HG03108 (cell line): ENCODE results near the gene PTPRM.

Experiments
- ATAC-seq: cut with Tn5 transposase; IDR thresholded peaks from one replicate; pipeline ENCODE4 v1.9.1; 2021; ENCODE audit warnings: moderate library complexity; ENCODE audit not compliant: unreplicated experiment

Gene PTPRM

DNA sequence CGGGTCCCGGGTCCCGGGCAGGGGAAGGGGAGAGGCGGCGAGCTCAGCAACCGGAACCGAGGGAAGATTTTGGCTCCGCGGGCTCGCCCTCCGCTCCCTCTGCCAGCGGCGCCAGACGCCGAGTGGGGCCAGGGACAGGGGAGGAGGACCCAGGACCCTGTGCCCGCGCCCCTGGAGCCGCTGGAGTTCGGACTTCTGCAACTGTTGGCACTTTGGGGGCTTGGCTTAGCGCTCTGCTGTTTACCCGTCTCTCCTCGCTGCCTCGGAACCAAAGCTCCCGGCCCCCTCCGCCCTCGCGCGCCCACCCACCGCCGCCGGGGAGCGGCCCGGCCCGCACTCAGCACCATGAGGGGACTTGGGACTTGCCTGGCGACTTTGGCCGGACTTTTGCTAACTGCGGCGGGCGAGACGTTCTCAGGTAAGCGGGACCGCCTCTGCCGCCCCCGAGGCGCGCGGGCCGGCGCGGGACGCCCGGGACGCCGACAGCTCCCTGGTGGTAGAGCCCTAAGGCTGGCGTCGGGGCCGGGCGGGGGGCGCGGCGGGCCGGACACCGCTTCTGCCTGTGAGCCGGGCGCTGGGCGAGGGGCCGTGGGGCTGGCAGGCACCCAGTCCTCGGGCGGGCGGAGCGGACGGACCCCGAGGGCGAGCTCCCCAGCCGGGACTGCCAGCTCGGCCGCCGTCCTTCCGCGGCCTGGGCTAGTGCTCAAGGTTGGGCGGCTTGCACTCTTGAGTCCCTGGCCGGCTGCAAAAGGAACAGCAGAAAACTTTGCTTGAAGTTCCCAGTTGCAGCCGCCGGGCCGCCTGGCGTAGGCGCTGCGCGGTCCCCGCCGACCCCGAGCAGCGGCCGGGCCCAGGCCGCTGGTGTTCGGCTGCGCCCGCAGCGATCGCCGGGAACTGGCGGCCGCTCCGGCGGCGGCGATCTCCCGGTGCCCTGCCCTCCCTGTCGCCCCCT lies 634 bp downstream of the PTPRM start:
- ATAC-seq: no peak

GRCh38 chr18:7568426-7568825 lies 1.3 kb downstream of the PTPRM start:
- no peak for ATAC-seq

DNA sequence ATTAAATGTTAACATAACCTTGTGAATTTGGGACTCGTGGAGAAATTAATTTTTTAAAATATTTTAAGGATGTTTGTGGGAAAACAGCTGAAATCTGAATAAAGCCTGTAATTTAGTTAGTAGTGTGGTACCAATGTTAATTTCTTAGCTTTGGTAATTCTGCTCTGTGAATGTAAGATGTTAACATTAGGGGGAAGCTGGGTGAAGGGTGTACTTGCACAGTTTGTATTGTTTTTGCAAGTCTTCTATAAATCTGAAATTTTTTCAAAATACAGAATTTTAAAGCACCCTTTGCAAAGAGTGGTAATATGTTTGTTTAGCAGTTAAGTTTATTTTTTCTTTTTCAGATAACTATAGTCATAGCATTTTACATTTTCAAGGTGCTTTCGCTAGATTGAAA lies 4.5 kb downstream of the PTPRM start:
- no peak for ATAC-seq

DNA sequence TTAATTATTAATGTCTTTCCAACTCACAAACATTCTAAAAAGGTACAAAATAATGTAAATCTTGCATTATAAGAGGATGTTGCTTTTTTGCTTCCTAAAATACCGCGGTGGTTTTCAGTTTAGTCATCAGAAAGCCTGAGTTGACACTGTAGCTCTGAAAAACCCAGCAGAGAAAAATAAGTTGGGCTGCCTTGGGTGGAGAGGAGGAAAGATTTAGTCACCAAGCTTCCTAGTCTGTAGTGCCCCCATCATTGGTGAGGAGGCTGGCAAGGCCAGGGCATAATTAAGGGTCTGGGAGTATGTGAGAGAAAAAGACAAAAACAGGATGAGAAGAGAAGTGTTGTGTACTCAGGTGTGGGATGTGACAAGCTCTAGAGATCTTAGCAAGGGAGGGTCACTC lies 5.7 kb downstream of the PTPRM start:
- no peak for ATAC-seq

DNA sequence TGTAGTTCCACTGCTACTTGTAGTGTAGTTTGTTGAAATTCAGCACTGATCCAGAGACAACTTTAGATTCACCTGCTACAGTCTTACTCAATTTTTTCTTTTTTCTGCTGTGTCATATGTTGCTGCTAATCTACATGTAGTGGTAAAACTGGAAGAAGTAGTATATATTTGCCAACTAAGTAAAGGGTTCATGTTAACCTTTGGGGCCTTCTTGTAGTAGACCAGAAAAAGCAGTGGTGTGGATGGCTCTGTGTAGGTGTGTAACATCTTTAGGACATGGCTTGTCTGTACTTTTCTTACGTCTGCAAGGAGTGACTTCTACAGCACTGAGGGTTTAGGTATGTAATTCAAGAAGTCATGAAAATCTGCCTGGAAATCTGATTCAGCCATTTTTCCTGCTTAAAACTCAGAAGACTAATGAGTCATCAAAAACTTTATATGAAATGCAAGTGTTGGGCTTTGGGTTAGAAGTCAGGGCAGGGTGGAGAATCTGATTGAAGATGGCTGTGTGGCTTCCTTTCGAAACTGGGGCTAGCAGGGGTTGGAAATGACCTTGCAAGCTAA lies 8.4 kb downstream of the PTPRM start:
- ATAC-seq: no peak

DNA sequence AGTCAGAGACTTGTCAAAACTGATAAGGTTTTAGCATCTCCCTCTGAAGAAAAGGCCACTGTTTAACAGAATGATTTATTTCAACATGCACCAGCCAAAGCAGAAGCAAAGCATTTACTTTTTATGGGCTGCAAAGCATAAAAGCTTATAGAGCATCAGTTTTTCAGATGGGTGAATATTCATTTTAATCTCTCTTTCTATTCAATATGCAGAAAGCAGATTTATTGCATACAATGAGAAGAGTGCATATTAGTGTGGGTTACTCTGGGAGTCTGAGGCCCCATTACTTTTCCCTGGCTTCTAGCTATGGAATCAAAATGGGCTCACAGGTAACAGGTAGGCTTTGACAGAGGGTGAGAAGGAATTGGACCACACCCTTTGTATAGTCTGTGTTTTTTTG lies 9.0 kb downstream of the PTPRM start:
- no peak for ATAC-seq

DNA sequence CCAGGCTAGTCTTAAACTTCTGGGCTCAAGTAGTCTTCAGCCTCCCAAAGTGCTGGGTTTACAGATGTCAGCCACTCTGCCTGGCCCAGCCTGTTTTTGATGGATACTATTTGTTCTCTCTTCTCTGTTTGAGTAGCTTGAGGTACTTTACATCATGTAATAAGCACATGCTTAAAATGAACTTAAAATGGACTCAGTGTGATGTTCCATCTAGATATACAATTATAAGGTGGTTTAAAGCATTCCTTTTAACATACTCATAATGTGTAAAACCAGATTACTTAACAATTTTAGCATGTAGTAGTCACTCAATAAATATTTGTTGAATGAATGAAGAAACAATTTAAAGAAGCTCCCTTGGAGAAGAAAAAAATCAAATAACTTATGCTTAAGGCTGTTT lies 9.6 kb downstream of the PTPRM start:
- no peak for ATAC-seq

- no peak for ATAC-seq
These were observed 10.6 kb downstream of the PTPRM start for GRCh38 chr18:7577706-7578105.

DNA sequence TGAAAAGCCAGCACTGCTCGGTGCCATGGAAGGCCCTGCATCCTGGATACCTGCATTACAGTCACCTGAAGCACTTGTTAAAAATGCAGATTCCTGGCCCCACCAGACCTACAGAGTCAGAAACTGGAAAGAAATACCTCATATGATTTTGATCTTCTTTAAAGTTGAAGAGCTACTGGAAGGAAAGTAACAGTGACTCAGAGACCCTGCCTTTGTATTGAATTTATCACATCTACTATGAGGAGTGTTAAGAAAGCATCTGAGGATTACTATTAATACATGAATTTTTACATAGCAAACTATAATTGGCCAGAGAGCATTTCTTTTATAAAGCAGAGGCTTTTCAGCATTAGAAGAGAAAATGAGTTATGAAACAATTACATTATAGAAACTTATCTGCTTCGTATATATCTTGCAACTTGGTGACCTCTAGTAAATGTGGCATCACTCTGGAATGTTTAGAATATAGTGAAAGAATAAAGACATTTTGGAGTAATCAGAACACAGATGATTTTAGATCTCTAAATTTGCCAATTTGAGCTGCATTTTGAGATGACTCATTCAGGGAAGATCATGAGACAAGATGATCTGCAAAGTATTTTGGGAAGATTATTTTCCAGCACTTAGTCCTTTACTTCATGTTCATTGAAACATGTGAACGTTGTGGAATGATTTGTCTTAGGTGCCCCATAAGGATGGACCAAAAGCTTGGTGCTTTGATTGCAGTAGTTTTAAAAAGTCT lies 12.2 kb downstream of the PTPRM start:
- no peak for ATAC-seq

GRCh38 chr18:7579918-7580542 lies 12.9 kb downstream of the PTPRM start:
- ATAC-seq: no peak

GRCh38 chr18:7584646-7585275 lies 17.6 kb downstream of the PTPRM start:
- no peak for ATAC-seq

DNA sequence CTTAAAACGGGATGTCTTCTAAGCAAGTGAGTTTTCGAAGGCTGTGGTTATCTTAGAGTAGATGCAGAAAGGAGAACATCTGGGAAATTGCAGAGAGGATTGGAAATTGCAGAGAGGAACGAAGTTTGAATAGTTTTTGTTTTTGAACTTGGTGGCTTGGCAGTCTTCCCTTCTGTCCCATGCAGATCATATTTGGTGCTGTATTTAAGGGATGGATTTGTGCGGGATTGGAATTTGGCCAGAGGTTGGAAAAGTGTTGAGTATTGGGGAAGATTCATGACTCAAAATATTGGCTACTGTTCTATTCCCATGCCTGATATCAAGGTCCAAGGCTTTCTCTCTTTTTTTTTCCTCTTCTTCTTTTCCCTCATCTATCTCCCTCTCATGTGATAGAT lies 18.2 kb downstream of the PTPRM start:
- ATAC-seq: no peak

DNA sequence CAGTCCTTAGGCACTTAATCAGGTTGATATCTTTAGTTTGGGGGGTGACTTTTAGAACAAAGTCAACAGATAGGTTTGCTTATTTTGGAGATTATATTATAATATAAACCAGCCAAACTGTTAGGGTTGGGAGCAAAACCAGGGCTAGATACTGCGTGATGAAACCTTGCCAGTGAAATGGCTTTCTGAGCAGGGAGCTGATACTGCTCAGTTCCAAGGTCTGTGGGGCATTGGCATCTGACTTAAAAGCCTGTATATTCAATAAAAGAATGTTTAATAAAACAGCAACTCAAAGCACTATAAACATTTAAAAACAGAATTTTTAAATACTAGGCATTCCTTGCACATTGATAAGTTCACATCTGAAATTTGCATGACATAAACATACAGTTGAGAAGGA lies 19.3 kb downstream of the PTPRM start:
- ATAC-seq: no peak

- no peak for ATAC-seq
These were observed 23.9 kb downstream of the PTPRM start for GRCh38 chr18:7590826-7591560.

DNA sequence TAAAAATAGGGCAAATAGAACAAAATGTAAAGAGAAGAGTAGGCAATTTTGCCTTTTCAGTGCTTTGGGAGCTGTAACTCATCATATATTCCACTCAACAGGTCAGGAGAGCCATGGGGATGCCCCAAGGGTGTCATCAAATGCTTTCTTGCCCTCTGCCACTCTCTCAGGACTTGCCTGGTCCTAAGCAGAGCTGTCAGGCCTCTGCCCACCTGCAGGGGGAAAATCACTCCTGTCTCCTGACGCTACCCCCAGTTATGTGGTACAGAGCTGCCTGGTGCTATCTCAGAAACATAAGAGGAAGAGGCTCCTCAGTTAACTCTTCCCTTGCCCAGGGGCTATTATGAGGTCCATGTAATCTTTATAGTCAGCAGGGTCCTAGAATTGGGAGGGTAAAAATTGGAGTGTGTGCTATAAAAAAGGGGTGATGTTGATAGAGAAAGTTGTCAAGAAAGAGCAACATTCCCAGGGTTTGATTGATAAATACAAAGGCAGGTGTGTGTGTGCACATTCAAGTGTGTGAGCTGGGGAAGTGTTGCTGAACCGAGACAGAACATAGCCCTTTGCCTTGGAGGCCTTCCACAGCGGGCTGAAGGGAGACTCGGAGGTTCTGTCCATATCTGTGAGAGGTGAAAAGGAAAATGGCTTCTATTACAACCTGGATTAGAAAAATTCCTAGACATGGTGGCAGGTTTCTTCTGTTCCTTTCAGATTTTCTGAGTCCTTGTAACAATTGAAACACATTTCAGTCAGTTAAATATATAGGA lies 25.4 kb downstream of the PTPRM start:
- no peak for ATAC-seq

DNA sequence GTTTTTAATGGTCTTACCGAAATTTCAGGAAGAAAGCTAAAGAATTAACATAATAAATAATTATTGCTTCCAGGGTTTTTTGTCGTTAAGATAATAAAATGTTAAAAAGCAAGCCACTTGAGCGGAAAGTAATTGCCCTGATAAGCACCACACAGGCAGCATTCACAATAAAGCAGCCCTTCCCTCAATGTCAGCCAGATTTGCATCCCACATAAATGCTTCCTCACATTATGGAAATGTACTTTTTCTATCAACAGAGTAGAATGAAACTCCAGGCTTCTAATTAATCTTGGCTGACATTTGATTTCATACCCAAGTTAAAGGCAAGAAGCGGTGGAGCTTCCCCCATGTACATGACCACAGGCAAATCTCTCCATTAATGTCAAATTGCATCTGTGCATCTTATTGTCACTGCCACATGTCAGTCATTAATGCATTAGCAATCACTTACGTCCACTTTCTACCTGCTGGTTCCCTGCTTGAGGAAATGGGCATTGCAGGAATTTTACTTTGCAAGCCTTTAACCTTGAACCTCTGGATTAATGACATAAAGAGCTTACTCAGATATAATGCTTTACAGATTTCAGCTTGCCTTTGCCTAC lies 26.2 kb downstream of the PTPRM start:
- no peak for ATAC-seq

GRCh38 chr18:7596147-7596546 lies 29.0 kb downstream of the PTPRM start:
- ATAC-seq: no peak

DNA sequence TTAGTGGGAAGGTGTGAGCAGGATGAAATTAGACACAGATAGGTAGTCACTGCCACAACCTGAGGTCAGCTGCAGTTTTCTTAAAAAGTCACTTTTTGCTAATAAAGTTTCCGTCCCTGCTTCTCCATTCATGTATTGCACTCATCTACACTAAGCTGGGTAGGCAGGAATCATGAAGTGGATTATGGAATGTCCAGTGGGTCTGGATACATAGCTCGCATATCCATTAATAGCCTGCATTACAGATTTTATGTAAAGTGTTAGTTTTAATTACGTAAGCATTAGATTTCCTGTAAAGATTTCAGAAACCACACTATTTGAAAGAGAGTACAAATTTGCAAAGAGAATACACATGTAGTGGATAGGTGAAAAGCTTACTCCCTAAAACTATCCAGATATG lies 30.4 kb downstream of the PTPRM start:
- no peak for ATAC-seq
